HTERT RPE-1 (cell line): Measurements from ENCODE around the gene TARS2.

ENCODE experiments used
- in situ Hi-C: fragments of 300-500 bp; cut with MboI; formaldehyde crosslinking; loops from 4 replicates; pipeline ENCODE4 v1.14.3; 2020; ENCODE audit warnings: low sequenced_read_pairs

Gene TARS2

DNA sequence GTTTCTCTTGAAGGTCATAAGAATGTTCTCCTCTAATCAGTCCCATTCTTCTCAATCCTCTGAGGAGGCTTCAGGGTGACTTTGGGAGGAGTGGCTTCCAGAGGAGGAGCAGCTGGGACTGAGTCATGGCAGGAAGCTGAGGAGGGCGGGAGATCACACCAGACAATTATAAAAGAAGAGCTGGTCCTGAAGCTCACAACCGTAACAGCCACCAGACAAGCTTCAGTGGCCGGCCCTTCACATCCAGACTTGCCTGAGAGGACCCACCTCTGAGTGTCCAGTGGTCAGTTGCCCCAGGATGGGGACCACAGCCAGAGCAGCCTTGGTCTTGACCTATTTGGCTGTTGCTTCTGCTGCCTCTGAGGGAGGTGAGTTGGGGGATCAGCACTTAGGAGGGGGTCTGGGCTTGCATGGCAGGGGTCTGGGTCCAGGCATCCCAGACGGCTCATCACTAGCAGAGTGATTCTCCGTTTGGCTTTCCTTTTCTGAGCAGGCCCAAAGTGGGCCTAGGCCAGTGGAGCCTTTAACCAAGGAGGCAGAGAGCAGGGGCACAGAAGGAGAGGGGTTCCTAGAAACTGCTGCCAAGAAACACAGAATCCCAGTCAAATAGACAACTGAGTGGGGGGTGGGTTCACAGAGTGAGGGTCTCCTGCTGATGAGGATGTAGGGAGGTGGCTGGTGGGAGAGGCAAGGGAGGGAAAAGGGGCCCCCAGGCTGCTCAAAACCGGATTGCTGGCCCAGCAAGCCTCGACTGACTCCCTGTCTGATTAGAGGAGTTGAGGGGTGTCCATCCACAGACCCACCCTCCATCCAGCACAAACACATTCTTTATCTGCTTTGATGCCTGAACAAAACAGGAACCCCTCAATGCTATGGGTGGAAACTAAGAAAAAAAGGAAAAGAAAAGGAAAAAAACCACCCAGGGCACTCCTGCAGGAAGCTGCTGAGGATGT is 21.0 kb downstream of the TARS2 start, which contains the start of gene ECM1:
ECM1 (plus strand) TSS at position 198 of the 953 bp plus-strand sequence; CDS start at position 299, 101 bp downstream.
- in situ Hi-C loops, result no loop called here

DNA sequence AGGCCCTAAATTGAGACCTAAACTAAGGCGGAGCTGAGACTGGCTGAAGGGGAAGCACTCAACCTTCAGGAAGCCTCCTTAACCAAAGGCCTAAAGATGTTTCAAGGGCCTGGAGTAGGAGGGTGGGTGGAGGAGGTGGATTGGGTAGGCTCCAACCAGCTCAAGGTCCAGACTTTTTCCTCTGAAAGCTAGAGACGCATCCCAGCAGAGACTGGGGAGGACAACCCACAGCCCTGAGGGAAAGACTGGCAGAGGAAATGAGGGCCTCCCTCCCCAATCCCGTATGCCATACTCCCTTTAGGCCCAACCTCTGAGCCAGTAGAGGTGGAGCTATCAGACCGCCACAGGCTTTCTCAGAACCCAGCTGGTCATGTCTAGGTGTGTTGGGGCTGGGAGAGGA is 21.8 kb downstream of the TARS2 start:
- in situ Hi-C loops, result no loop called here

DNA sequence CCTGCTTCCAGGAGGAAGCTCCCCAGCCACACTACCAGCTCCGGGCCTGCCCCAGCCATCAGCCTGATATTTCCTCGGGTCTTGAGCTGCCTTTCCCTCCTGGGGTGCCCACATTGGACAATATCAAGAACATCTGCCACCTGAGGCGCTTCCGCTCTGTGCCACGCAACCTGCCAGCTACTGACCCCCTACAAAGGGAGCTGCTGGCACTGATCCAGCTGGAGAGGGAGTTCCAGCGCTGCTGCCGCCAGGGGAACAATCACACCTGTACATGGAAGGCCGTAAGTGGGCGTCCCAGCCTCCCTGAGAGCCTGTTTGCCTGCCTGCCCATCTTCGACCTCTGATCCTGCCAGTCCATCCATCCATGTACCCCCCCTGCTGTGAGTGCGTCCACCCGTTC is 24.3 kb downstream of the TARS2 start:
- in situ Hi-C loops, result no loop called here

GRCh38 chr1:150511985-150512660 is 24.9 kb downstream of the TARS2 start:
- in situ Hi-C loops, result no loop called here

GRCh38 chr1:150512846-150513245 is 25.6 kb downstream of the TARS2 start:
- in situ Hi-C loops, result no loop called here

DNA sequence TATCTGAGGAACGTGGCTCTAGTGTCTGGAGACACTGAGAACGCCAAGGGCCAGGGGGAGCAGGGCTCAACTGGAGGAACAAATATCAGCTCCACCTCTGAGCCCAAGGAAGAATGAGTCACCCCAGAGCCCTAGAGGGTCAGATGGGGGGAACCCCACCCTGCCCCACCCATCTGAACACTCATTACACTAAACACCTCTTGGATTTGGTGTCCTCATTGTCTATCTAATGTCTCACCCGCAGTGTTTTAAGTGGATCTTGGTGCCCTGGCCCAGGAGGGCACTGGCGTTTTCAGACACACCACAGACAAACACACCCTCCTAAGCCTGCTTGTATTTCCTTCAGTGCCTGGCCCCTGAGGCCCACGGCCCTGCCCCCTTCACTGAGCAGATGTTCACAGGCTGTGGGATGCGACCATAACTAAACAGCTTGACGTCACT is 26.2 kb downstream of the TARS2 start:
- in situ Hi-C loops, result no loop called here

DNA sequence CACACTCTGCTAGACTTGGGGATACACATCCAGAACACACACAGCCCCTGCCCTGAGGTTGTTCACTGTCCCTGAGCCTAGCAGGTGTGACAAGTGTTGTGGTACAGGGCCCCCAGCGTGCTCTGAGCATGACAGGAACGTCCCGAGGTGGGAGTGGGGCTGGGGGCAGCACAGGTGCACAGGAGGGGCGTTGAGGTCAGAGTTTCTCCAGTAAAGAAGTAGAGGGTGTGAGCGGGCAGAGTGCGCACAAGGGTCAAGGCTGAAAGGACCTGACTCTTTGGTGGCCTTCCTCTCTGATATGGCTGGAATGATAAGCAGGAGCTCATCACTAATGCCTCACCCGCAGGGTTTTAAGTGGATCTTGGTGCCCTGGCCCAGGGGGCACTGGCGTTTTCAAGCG is 27.0 kb downstream of the TARS2 start:
- in situ Hi-C loops, result no loop called here

DNA sequence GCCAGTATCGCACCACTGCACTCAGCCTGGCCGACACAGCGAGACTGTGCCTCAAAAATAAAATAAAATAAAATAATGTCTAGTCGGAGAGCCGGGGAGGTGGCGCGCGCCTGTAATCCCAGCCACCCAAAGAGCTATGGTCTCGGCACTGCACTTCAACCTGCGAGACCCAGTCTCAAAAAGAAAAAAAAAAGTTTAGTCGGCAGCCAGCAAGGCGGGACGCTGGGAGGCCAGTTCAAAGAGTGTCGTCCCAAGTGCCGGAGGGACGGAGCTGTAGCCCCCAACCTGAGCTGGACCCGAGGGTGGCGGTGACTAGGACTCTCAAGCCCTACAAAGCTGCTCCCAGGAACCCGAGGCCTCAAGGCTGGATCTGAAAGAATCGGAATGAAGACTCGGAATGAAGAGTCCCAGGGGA is 27.7 kb downstream of the TARS2 start:
- in situ Hi-C loops, result no loop called here

GRCh38 chr1:150515328-150516049 is 28.3 kb downstream of the TARS2 start, which contains the start of gene FALEC:
TSS of gene FALEC (plus strand) at chr1:150515752.
- in situ Hi-C loops, result no loop called here

DNA sequence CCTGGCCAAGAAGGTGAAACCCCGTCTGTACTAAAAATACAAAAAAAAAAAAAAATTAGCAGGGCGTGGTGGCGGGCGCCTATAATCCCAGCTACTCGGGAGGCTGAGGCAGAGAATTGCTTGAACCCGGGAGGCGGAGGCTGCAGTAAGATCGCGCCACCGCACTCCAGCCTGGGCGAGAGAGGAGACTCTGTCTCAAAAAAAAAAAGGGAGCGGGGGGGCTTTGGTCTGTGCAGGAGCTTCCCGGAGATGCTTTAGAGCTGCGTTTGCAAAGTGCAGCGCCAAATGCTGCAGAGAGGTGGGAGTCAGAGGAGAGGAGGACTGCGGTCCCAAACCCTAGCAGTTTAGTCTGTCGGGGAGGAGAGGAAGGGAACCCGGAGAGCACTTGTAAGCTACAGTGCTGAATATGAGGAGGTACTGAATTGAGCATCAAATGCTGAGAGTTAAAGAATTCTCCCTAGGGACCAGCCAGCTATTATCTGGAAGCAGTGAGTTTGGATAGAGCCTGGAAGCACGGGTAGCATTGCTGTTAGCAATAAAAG is 28.9 kb downstream of the TARS2 start:
- in situ Hi-C loops, result no loop called here

DNA sequence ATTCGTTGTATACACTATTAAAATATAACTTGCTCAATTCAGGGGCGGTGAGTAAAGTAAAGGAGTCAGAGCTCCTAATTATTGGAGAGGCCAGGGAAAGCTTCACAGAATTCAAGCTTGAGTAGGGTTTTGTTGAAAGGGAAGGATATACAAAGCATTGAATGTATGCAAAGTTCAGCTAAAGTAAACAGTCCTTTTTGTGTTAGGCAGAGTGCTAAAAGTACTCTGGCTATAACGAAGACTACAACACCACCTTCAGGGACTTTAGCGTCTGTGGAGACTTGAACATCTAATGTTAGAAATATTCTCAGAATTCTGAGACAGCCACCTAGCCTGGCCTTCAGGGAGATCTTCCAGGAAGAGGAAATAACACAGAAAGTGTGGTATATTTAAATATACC is 29.4 kb downstream of the TARS2 start:
- in situ Hi-C loops, result no loop called here

DNA sequence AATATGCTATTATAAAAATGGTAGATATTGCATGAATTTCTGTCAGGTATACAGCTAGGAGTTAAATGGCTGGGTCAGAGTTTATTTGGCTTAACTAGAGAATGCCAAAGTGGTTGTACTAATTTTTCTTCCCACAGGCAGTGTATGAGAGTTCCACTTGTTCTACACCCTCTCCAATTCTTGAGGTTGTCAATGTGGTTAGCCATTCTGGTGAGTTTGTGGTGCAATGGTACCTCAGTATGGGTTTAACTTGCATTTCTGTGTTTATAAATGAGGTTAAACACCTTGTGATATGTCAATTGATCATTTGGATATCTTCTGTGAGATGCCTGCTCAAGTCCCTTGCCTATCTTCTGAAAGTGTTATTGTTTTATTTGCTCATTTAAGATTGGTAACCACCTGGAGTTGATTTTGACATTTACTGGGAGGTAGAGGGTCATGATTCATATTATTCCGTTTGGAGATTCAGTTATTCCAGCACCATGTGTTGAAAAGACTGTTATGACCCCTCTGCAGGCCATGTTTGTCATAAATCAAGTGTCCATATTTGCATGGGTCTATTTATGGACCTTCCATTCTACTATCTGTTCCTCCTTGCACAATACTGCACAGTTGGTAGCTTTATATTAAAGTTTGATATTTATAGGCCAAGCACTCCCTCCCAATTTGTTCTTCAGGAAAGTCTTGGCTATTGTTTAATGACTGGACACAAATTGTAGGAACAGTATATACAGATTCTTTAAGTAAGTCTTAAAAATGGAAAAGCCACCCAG is 34.2 kb downstream of the TARS2 start:
- in situ Hi-C loops, result no loop called here

DNA sequence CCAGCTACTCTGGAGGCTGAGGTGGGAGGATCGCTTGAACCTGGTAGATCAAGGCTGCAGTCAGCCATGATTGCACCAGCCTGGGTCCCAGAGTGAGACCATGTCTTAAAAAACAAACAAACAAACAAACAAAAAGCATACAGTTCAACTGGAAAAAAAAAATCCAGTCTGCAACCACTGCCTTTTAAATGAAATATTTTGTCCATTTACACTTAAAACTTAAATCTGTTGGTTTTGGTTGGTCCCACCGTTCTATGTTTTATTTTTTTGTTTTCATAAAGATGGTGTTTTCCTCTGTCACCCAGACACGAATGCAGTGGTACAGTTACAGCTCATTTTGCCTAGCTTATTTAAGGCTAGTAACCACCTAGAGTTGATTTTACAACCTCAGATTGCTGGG is 38.1 kb downstream of the TARS2 start:
- in situ Hi-C loops, result no loop called here

DNA sequence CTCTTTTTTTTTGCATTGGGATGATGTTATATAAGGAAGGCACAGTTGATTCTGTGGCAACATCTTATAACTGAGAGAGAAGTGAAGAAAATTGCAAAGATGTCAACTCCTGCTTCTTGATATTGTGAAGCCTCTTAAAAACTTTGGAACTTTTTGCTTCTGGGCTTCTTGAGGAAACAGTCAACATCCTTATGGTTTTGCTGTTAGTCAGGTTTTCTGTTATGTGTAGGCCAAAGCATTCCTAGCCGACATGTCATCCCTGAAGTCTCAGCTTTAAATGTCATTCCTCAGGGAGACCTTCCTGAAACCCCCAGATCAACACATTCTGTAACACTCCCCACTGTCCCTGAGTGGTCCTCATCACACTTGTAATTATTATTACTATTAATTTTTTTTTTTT is 41.0 kb downstream of the TARS2 start:
- in situ Hi-C loops, result no loop called here

GRCh38 chr1:150529017-150529416 is 41.8 kb downstream of the TARS2 start:
- in situ Hi-C loops, result no loop called here

GRCh38 chr1:150530491-150531159 is 43.4 kb downstream of the TARS2 start:
- in situ Hi-C loops, result no loop called here

DNA sequence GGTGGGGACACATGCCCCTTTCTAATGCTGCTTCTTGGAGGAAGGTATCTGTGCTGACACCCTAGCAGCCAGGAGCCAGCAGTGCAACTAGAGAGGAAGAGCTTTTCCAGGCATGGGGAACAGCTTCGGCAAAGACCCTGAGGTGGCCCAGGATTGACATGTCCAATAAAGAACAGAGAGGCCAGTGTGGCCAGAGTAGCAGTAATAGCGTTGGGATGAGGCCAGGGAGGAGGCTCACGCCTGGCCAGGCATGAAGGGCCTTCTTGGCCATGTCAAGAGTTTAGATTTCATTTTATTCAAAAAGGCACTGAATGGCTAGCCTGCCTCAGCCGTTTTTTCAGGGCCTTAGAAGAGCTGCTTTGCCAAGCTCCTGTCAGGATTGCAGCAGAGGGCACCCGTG is 45.6 kb downstream of the TARS2 start:
- in situ Hi-C loops, result no loop called here

DNA sequence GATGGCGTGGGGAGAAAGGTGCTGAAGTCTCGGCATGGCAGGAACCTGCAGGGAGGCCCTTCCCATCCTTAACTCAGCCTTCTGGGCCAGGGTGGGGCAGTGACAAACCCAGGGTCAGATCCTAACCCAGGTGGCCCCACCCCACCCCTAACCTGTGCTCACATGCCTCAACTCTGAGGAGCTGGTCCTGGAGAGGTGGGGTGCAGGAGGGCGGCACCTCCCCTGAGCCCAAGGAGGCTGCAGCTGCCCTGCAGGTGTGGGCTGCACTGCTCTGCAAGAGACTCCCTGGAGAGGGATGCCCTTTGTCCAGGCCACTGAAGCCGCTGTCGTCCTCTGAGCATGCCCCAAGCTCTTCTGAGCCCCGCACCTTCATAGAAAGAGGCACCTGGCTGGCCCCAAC is 46.8 kb downstream of the TARS2 start:
- in situ Hi-C loops, result no loop called here

- in situ Hi-C loops, result no loop called here
Observed at GRCh38 chr1:150535511-150536287, 48.5 kb downstream of the TARS2 start.
